Testis (tissue), 2 donors: ENCODE measurements around the gene CCDC127.
"Not testable (repeated sequence)": the region's sequence is repeated elsewhere in the genome, so short reads cannot be mapped to it uniquely, and the experiment has no call there.

Source experiments
- POLR2A ChIP-seq: fragments of 450-650 bp; IDR thresholded peaks from one replicate; pipeline ENCODE4 v1.6.1; 2017; ENCODE audit warnings: antibody characterized with exemption, mild to moderate bottlenecking, moderate library complexity
- TF ChIP-seq, protein P1 (sequence below), 3 experiments: fragments of 450-650 bp in 2 of 3; fragments of 200-600 bp in 1 of 3; sonication (generic) in 1 of 3; IDR thresholded peaks; one replicate each; pipeline ENCODE4 v1.5.1; 2016 to 2019; ENCODE audit warnings: antibody characterized with exemption in 3 of 3, mild to moderate bottlenecking in 2 of 3, moderate library complexity in 1 of 3

DNA sequence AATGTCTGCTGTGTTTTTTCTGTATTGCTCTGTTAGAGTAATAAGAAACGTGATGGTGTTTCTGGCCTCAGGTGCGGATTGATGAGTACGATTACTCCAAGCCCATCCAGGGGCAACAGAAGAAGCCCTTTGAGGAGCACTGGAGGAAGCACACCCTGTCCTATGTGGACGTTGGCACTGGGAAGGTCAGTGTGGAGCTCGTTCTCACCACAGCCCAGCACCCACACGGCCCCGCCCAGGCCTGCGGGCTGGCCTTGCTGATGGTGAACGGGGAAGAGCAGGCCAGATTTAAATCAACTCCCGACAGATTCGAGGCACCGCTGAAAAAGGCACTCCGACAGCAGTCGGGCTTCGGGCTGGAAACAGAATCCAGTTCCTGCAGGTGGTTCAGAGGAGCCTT lies 36.4 kb upstream of the CCDC127 start:
- TF ChIP-seq, protein P1, sequence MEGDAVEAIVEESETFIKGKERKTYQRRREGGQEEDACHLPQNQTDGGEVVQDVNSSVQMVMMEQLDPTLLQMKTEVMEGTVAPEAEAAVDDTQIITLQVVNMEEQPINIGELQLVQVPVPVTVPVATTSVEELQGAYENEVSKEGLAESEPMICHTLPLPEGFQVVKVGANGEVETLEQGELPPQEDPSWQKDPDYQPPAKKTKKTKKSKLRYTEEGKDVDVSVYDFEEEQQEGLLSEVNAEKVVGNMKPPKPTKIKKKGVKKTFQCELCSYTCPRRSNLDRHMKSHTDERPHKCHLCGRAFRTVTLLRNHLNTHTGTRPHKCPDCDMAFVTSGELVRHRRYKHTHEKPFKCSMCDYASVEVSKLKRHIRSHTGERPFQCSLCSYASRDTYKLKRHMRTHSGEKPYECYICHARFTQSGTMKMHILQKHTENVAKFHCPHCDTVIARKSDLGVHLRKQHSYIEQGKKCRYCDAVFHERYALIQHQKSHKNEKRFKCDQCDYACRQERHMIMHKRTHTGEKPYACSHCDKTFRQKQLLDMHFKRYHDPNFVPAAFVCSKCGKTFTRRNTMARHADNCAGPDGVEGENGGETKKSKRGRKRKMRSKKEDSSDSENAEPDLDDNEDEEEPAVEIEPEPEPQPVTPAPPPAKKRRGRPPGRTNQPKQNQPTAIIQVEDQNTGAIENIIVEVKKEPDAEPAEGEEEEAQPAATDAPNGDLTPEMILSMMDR (IDR thresholded peaks at IDR 0.05) = not testable (repeated sequence)
- TF ChIP-seq POLR2A = not testable (repeated sequence)
